Sigmoid colon (tissue), 4 donors: ENCODE data around the gene C1orf35.

Experiments
- POLR2A ChIP-seq, 2 donors: fragments of 450-650 bp; IDR thresholded peaks; one replicate each; pipeline ENCODE4 v1.6.1; 2016; ENCODE audit warnings: antibody characterized with exemption in 2 of 2, mild to moderate bottlenecking in 2 of 2, moderate library complexity in 2 of 2
- POLR2AphosphoS5 ChIP-seq, 4 donors: sonication (generic); formaldehyde crosslinking; IDR thresholded peaks; one replicate each; pipeline ENCODE4 v1.6.1; 2017; ENCODE audit warnings: antibody characterized with exemption in 4 of 4
- TF ChIP-seq, protein P1 (sequence below), 4 experiments: fragments of 450-650 bp in 3 of 4; fragments of 200-600 bp in 1 of 4; IDR thresholded peaks; one replicate each; pipeline ENCODE4 v1.5.1; 2016 to 2019; ENCODE audit warnings: antibody characterized with exemption in 4 of 4, mild to moderate bottlenecking in 3 of 4, moderate library complexity in 2 of 4

DNA sequence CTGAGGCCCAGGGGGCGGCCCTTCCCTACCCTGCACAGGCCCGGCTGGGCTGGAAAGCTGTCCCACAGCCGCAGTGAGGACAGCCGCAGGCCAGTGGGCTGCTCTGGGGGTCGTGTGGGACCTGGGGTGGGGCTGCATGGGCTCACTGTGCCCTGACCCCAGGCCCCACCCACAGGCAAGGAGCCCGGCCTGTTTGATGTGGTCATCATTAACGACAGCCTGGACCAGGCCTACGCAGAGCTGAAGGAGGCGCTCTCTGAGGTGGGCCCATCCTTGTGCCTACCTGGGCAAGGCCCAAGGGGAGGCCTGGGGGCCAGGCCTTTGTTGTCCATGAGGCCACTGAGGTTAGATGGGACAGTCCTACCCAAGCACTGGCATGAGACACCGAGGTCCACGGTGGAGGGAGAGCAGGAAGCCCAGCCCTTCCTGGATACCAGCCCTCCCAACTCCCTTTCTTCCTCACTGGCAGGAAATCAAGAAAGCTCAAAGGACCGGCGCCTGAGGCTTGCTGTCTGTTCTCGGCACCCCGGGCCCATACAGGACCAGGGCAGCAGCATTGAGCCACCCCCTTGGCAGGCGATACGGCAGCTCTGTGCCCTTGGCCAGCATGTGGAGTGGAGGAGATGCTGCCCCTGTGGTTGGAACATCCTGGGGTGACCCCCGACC, 45.2 kb upstream of the C1orf35 start:
- TF ChIP-seq, protein P1, sequence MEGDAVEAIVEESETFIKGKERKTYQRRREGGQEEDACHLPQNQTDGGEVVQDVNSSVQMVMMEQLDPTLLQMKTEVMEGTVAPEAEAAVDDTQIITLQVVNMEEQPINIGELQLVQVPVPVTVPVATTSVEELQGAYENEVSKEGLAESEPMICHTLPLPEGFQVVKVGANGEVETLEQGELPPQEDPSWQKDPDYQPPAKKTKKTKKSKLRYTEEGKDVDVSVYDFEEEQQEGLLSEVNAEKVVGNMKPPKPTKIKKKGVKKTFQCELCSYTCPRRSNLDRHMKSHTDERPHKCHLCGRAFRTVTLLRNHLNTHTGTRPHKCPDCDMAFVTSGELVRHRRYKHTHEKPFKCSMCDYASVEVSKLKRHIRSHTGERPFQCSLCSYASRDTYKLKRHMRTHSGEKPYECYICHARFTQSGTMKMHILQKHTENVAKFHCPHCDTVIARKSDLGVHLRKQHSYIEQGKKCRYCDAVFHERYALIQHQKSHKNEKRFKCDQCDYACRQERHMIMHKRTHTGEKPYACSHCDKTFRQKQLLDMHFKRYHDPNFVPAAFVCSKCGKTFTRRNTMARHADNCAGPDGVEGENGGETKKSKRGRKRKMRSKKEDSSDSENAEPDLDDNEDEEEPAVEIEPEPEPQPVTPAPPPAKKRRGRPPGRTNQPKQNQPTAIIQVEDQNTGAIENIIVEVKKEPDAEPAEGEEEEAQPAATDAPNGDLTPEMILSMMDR (IDR thresholded peaks at IDR 0.05) = no peak
- TF ChIP-seq POLR2A (IDR thresholded peaks at IDR 0.05) (no peak), POLR2AphosphoS5 (IDR thresholded peaks at IDR 0.05) (no peak)
